HS-5 (cell line): Measurements from ENCODE around the gene MGAT5.

Source experiments
- DNase-seq: peaks from one replicate; pipeline ENCODE4 v3.0.0-alpha.2; 2012; ENCODE audit warnings: low read depth

MGAT5 gene

GRCh38 chr2:134231965-134232340 is 21.9 kb upstream of the MGAT5 start:
- DNase-seq, result peak; percentile 49

GRCh38 chr2:134232461-134232860 is 21.4 kb upstream of the MGAT5 start:
- no peak for DNase-seq

DNA sequence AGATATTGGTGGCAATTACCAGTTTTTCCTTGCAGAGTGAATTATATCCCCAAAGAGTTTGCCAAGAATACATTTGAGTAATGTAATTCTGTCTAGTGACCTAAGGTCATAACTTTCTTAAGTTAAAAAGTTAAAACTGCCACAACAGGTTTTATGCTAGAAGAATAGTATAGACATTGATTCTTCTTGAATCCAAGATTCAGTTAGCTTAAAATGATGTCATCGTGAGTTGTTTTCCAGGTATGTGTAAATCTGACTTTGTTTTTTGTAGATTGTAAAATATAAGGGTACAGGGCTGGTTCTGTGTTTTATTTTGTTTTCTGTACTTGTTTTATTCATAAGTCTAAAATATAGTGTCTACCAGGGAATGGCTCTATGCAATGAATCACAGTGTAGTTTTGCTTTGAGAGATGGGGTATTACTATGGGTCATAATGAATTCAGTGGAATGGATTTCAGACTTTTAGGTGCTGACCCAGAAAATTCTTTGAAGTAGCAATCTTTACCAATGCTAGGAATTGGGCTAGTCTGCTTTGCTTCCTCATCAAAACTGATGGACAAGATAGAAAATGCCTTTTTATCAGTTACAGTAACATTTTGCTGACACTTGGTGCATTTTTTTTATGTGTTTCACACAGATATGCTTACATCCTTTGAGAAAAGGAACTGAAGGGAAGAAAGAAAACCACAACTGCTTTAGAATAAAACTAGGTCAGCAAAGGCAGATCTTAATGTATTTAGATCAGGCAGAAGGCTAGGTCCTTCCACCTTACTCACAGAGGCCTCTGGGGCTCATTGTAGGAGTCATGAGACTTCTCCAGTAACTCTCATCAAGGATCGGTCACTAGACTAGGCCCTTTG is 20.8 kb upstream of the MGAT5 start:
- DNase-seq, result no peak

DNA sequence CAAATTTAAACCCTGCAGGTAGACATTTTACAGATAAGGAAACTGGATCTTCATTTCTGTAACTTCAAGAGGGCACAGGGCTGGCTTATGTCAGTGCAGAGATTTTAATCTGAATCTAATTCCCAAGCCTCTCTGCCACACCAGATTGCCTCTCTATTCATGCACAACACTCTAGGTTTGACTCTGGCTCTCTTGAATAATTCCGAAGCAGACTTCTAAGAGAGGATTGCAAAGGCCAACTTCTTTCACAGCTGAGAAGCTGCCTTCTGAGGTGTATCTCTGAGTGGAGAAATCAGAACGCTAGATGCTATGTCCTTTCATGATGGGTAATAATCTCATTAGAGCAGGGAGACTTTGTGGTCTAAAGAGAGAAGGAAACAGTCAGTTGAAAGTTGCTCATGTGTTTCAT is 20.1 kb upstream of the MGAT5 start:
- DNase-seq, result no peak

GRCh38 chr2:134234535-134234934 is 19.3 kb upstream of the MGAT5 start:
- DNase-seq, result no peak

DNA sequence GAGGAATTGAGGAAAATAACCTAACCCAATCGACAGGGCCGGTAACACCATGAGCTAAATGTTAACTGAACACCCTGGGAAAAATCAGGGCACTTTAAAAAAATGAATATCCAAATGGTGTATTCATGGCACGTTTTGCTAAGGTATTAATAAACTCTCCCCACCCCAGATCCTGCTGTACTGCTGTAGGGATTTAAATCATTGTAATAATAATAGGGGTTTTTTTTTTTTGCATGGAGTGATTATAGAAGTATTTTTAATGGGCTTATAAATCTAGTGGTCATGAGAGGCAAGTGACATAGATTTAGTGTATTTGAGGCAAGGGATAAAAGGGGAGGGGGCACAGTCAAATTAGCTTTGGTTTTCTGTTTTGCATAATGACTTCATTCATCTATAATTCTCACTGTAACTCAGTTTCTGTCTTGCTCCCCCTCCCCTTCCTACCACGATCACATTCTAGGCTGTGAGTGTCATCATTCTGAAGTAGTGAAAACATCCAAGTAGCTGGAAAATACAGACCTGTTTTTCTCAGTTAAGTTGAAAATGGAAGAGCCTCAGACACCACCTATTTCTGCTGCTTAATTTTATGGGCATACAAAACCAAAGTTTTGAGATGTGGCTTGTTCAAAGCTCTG is 18.2 kb upstream of the MGAT5 start:
- DNase-seq, result no peak

DNA sequence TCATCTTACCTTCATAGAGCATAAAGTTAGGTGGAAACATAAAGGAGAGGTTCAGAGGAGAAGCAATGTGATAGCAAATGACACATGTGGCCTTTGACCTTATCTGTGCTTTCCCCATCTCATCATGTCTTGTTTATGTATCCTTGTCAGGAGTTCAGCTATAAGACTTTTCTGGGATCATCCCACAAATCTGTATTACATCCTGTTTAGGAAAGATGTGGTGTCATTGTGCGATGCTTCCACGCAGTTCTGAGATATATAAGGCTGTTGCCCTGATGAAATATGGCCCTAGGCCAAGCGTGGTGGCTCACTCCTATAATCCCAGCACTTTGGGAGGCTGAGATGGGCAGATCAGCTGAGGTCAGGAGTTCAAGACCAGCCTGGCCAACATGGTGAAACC is 15.5 kb upstream of the MGAT5 start:
- DNase-seq, result no peak

GRCh38 chr2:134240061-134240460 is 13.8 kb upstream of the MGAT5 start:
- no peak for DNase-seq

- no peak for DNase-seq
Measured at GRCh38 chr2:134241911-134242310, 12.0 kb upstream of the MGAT5 start.

- DNase-seq, result no peak
Measured at GRCh38 chr2:134243244-134243643, 10.6 kb upstream of the MGAT5 start.

DNA sequence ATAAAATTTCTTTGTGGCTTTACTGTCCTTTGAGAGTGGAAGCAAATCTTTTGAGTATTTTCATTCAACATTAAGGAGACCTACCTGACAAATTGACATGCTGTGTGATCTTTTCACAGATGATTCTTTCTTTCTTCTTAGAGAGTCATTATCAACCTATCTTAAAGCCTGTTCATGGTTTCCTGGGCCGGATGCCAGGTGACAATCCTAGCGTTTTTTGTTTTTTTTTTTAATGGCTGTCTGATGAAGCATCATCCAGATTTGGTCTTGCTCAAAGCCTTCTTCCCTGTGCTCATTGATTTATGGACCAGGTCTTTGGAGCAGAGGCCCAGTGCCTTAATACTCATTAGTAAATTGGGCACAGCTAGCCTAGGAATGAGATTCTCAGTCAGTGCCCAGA is 9.8 kb upstream of the MGAT5 start:
- no peak for DNase-seq

DNA sequence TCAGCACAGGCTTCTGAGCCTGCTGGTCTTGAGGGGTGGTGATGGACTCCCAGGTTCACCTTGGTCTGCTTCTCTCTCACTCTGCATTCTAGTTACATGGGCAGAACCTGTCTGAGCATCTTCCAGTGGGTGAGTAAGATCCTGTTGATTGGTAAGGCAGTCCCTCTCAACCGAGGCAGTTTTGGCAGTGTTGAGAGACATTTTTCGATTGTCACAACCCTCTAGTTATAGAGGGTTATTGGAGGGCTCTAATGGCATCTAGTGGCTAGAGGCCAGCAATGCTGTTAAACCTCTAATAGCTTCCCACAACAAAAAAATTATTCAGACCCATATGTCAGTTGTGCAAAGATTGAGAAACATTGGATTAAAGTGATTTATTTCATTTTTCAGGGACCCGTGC is 9.3 kb upstream of the MGAT5 start:
- DNase-seq, result no peak

DNA sequence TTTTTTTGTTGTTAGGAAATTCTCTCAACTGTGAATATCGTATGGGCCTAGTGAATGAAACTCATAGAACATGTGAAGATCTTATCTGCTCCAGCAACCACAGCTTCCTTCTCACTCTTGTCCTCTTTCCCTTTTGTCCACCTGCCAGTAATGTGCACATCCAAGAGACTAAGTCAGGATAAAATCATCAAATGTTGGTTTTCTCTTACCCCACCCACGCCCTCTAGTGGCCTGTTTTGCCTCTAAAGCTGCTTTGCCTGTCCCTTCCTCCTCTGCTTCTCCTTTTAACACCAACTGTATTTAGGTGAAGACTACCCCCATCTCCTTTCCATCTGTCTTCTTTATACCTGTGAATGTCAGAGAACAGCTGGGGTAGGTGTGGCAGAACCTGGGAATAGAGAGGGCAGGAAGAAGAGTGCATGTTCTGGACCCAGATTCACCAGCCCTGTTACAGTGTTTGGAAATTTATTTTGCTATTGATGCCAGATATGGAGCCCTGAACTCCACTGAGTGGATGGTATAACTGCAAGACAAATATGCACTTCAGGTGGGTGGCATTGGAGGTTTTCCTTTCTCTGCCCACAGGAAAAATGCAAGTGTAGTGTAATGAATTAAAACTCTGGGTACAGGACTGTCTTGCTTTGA is 8.4 kb upstream of the MGAT5 start:
- peak; percentile 25 for DNase-seq

GRCh38 chr2:134246154-134246874 is 7.6 kb upstream of the MGAT5 start:
- DNase-seq, result no peak

- DNase-seq, result no peak
Measured at GRCh38 chr2:134247679-134248078, 6.2 kb upstream of the MGAT5 start.

DNA sequence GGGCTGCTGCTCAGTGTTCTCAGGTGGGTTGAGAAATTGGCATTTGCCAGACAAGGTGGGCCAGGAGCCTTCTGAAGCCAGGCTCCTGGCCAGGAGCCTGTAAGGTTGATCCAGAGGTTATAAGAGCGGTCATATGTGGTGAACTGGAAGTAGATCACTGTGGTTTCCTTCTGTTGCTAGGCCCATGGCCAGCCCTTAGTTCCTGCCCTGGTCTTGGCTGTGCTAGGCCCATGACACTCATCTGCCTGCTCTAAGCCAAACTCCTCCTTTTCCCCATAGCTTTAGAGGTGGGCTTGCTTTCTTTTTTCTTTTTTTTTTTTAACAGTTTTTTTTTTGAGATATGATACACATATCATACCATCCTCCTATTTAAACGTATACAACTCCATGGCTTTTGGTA is 5.0 kb upstream of the MGAT5 start:
- DNase-seq, result no peak

GRCh38 chr2:134249755-134250154 is 4.1 kb upstream of the MGAT5 start:
- DNase-seq, result no peak

DNA sequence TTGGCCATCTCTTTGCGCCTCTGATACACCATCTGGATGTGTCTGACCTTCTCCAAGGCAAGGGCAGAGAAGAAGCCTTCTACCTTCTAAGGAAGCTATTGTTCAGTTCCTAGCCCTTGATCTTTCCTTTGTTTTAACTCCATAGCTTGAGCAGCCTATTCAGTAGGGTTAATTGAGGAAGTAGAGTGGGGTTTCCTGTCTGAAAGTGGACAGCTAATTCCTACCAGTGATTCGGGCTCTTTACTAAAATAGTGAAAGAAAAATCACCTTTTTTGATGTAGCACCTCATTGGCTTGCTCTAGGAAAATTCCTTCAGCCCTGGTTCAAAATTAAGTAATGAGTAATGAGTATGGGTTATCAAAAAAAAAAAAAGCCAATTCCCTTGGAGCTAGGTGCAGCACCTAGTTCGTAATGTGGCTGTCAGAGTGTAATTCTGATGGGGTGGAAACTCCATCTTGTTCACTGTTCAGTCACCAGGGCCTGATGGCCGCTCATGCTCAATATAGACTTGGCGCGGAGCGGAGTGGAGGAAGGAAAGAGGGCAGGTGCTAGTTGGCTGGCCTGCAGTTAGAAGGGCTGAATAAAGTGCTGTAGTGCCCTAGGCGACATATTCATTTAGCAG is 2.9 kb upstream of the MGAT5 start:
- DNase-seq, result no peak

GRCh38 chr2:134252092-134252750 is 1.7 kb upstream of the MGAT5 start:
- DNase-seq, result no peak

DNA sequence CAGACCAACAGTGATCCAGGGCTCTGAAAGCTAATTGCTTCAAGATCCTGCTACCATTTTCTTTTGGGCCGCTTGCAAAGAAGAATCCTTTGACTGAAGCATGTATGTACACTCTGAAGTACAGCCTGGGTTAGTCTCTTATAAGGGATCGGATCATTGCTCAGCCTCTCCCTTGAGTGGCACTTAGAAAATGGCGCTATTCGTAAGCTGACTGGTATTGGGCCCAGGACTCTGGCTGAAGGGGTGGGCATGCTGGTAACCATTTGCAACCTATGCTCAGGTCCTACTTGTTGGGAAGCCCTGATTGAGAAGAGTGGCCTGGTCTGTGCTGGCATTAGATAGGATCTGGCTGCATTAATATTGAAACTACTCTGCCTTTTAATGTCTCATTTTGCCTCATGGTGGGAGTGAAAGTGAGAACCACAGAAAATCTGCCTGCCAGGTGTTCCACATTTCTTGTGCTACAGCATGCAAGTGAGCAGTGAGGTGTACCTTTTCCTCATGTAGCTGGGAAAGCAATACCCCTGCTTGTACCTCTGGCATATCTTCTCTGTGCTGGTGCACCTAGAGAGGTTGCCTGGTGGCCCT is 661 bp upstream of the MGAT5 start:
- DNase-seq, result no peak

- DNase-seq, result no peak
Measured at GRCh38 chr2:134254824-134255223, 952 bp downstream of the MGAT5 start.
